Germinal center (tissue), 1 donor: ENCODE results near the gene USP17L17.
"Not testable (repeated sequence)": the region's sequence is repeated elsewhere in the genome, so short reads cannot be mapped to it uniquely, and the experiment has no call there.

Experiments
- DNase-seq: peaks from one replicate; pipeline ENCODE4 v3.0.0; 2012; ENCODE audit warnings: mixed read lengths, low spot score

USP17L17 gene, protein sequence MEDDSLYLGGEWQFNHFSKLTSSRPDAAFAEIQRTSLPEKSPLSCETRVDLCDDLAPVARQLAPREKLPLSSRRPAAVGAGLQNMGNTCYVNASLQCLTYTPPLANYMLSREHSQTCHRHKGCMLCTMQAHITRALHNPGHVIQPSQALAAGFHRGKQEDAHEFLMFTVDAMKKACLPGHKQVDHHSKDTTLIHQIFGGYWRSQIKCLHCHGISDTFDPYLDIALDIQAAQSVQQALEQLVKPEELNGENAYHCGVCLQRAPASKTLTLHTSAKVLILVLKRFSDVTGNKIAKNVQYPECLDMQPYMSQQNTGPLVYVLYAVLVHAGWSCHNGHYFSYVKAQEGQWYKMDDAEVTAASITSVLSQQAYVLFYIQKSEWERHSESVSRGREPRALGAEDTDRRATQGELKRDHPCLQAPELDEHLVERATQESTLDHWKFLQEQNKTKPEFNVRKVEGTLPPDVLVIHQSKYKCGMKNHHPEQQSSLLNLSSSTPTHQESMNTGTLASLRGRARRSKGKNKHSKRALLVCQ

DNA sequence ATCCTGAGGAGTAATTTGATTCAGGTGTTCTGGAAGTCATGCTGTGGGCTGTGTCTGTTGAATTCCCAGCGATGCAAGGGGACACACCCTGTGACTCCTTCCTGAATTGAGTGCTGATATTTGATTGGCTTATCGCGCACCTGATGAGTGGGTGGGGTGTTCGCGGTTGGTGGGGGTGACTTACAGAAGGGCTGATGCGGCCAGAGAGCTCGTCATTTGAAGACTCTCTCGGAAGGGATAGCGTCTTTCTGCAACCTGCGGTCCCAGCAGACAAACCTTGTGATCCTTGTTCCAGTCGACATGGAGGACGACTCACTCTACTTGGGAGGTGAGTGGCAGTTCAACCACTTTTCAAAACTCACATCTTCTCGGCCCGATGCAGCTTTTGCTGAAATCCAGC lies at the start of gene USP17L17:
Gene USP17L17, plus strand, starts transcription at position 301 of the 400 bp plus-strand sequence. Its CDS starts 0 bp downstream, at position 301.
- not testable (repeated sequence) for DNase-seq

DNA sequence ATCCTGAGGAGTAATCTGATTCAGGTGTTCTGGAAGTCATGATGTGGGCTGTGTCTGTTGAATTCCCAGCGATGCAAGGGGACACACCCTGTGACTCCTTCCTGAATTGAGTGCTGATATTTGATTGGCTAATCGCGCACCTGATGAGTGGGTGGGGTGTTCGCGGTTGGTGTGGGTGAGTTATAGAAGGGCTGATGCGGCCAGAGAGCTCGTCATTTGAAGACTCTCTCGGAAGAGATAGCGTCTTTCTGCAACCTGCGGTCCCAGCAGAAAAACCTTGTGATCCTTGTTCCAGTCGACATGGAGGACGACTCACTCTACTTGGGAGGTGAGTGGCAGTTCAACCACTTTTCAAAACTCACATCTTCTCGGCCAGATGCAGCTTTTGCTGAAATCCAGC lies 33.3 kb upstream of the USP17L17 start, which contains the start of gene USP17L10:
Gene USP17L10, plus strand, starts transcription at position 301 of the 400 bp plus-strand sequence. Its CDS starts 0 bp downstream, at position 301.
- DNase-seq, result not testable (repeated sequence)

DNA sequence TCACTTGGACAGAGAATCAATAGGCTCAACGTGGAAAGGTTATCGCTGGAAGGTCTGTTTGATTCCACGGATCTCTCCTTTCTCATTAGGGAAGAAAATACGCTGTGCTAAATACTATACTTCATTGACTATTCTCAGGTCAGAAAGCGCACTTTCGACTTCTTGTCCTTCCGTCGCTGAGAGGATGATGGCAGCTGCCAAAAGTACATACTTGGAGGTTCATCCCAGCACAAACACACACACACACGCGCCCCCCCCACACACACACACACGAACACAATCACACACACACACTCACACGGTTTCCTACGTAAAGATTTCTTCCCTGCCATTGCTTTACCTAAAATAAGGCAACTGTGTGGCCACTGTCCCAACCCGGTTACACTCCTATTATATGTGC lies 29.0 kb upstream of the USP17L17 start:
- not testable (repeated sequence) for DNase-seq

DNA sequence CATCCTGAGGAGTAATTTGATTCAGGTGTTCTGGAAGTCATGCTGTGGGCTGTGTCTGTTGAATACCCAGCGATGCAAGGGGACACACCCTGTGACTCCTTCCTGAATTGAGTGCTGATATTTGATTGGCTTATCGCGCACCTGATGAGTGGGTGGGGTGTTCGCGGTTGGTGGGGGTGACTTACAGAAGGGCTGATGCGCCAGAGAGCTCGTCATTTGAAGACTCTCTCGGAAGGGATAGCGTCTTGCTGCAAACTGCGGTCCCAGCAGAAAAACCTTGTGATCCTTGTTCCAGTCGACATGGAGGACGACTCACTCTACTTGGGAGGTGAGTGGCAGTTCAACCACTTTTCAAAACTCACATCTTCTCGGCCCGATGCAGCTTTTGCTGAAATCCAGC lies 28.6 kb upstream of the USP17L17 start, which contains the start of gene USP17L11:
Gene USP17L11, plus strand, starts transcription at position 301 of the 400 bp plus-strand sequence. Its CDS starts 0 bp downstream, at position 301.
- not testable (repeated sequence) for DNase-seq

DNA sequence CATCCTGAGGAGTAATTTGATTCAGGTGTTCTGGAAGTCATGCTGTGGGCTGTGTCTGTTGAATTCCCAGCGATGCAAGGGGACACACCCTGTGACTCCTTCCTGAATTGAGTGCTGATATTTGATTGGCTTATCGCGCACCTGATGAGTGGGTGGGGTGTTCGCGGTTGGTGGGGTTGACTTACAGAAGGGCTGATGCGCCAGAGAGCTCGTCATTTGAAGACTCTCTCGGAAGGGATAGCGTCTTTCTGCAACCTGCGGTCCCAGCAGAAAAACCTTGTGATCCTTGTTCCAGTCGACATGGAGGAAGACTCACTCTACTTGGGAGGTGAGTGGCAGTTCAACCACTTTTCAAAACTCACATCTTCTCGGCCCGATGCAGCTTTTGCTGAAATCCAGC lies 23.8 kb upstream of the USP17L17 start, which contains the start of gene USP17L12:
Gene USP17L12, plus strand, starts transcription at position 301 of the 400 bp plus-strand sequence. Its CDS starts 0 bp downstream, at position 301.
- DNase-seq, result not testable (repeated sequence)

DNA sequence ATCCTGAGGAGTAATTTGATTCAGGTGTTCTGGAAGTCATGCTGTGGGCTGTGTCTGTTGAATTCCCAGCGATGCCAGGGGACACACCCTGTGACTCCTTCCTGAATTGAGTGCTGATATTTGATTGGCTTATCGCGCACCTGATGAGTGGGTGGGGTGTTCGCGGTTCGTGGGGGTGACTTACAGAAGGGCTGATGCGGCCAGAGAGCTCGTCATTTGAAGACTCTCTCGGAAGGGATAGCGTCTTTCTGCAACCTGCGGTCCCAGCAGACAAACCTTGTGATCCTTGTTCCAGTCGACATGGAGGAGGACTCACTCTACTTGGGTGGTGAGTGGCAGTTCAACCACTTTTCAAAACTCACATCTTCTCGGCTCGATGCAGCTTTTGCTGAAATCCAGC lies 19.1 kb upstream of the USP17L17 start, which contains the start of gene USP17L13:
Gene USP17L13, plus strand, starts transcription at position 301 of the 400 bp plus-strand sequence. Its CDS starts 0 bp downstream, at position 301.
- not testable (repeated sequence) for DNase-seq

DNA sequence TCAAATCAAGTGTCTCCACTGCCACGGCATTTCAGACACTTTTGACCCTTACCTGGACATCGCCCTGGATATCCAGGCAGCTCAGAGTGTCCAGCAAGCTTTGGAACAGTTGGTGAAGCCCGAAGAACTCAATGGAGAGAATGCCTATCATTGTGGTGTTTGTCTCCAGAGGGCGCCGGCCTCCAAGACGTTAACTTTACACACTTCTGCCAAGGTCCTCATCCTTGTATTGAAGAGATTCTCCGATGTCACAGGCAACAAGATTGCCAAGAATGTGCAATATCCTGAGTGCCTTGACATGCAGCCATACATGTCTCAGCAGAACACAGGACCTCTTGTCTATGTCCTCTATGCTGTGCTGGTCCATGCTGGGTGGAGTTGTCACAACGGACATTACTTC lies 13.4 kb upstream of the USP17L17 start:
- not testable (repeated sequence) for DNase-seq

DNA sequence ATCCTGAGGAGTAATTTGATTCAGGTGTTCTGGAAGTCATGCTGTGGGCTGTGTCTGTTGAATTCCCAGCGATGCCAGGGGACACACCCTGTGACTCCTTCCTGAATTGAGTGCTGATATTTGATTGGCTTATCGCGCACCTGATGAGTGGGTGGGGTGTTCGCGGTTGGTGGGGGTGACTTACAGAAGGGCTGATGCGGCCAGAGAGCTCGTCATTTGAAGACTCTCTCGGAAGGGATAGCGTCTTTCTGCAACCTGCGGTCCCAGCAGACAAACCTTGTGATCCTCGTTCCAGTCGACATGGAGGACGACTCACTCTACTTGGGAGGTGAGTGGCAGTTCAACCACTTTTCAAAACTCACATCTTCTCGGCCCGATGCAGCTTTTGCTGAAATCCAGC lies 9.6 kb upstream of the USP17L17 start, which contains the start of gene USP17L15:
Gene USP17L15, plus strand, starts transcription at position 301 of the 400 bp plus-strand sequence. Its CDS starts 0 bp downstream, at position 301.
- DNase-seq, result not testable (repeated sequence)

DNA sequence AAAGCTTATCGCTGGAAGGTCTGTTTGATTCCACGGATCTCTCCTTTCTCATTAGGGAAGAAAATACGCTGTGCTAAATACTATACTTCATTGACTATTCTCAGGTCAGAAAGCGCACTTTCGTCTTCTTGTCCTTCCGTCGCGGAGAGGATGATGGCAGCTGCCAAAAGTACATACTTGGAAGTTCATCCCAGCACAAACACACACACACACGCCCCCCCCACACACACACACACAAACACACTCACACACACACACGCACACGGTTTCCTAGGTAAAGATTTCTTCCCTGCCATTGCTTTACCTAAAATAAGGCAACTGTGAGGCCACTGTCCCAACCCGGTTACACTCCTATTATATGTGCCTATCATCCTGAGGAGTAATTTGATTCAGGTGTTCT lies 5.2 kb upstream of the USP17L17 start:
- not testable (repeated sequence) for DNase-seq

DNA sequence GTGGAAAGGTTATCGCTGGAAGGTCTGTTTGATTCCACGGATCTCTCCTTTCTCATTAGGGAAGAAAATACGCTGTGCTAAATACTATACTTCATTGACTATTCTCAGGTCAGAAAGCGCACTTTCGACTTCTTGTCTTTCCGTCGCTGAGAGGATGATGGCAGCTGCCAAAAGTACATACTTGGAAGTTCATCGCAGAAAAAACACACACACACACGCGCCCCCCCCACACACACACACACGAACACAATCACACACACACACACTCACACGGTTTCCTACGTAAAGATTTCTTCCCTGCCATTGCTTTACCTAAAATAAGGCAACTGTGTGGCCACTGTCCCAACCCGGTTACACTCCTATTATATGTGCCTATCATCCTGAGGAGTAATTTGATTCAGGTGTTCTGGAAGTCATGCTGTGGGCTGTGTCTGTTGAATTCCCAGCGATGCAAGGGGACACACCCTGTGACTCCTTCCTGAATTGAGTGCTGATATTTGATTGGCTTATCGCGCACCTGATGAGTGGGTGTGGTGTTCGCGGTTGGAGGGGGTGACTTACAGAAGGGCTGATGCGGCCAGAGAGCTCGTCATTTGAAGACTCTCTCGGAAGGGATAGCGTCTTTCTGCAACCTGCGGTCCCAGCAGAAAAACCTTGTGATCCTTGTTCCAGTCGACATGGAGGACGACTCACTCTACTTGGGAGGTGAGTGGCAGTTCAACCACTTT lies 4.4 kb downstream of the USP17L17 start, which contains the start of gene USP17L18:
Gene USP17L18, plus strand, starts transcription at position 678 of the 728 bp plus-strand sequence. Its CDS starts 0 bp downstream, at position 678.
- DNase-seq, result not testable (repeated sequence)

DNA sequence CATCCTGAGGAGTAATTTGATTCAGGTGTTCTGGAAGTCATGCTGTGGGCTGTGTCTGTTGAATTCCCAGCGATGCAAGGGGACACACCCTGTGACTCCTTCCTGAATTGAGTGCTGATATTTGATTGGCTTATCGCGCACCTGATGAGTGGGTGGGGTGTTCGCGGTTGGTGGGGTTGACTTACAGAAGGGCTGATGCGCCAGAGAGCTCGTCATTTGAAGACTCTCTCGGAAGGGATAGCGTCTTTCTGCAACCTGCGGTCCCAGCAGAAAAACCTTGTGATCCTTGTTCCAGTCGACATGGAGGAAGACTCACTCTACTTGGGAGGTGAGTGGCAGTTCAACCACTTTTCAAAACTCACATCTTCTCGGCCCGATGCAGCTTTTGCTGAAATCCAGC lies 9.4 kb downstream of the USP17L17 start, which contains the start of gene USP17L19:
Gene USP17L19, plus strand, starts transcription at position 301 of the 400 bp plus-strand sequence. Its CDS starts 0 bp downstream, at position 301.
- not testable (repeated sequence) for DNase-seq

DNA sequence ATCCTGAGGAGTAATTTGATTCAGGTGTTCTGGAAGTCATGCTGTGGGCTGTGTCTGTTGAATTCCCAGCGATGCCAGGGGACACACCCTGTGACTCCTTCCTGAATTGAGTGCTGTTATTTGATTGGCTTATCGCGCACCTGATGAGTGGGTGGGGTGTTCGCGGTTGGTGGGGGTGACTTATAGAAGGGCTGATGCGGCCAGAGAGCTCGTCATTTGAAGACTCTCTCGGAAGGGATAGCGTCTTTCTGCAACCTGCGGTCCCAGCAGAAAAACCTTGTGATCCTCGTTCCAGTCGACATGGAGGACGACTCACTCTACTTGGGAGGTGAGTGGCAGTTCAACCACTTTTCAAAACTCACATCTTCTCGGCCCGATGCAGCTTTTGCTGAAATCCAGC lies 14.1 kb downstream of the USP17L17 start, which contains the start of gene USP17L20:
Gene USP17L20, plus strand, starts transcription at position 301 of the 400 bp plus-strand sequence. Its CDS starts 0 bp downstream, at position 301.
- not testable (repeated sequence) for DNase-seq

DNA sequence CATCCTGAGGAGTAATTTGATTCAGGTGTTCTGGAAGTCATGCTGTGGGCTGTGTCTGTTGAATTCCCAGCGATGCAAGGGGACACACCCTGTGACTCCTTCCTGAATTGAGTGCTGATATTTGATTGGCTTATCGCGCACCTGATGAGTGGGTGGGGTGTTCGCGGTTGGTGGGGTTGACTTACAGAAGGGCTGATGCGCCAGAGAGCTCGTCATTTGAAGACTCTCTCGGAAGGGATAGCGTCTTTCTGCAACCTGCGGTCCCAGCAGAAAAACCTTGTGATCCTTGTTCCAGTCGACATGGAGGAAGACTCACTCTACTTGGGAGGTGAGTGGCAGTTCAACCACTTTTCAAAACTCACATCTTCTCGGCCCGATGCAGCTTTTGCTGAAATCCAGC lies 18.9 kb downstream of the USP17L17 start, which contains the start of gene USP17L21:
Gene USP17L21, plus strand, starts transcription at position 301 of the 400 bp plus-strand sequence. Its CDS starts 0 bp downstream, at position 301.
- DNase-seq, result not testable (repeated sequence)

DNA sequence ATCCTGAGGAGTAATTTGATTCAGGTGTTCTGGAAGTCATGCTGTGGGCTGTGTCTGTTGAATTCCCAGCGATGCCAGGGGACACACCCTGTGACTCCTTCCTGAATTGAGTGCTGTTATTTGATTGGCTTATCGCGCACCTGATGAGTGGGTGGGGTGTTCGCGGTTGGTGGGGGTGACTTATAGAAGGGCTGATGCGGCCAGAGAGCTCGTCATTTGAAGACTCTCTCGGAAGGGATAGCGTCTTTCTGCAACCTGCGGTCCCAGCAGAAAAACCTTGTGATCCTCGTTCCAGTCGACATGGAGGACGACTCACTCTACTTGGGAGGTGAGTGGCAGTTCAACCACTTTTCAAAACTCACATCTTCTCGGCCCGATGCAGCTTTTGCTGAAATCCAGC lies 23.6 kb downstream of the USP17L17 start, which contains the start of gene USP17L22:
Gene USP17L22, plus strand, starts transcription at position 301 of the 400 bp plus-strand sequence. Its CDS starts 0 bp downstream, at position 301.
- DNase-seq, result not testable (repeated sequence)

DNA sequence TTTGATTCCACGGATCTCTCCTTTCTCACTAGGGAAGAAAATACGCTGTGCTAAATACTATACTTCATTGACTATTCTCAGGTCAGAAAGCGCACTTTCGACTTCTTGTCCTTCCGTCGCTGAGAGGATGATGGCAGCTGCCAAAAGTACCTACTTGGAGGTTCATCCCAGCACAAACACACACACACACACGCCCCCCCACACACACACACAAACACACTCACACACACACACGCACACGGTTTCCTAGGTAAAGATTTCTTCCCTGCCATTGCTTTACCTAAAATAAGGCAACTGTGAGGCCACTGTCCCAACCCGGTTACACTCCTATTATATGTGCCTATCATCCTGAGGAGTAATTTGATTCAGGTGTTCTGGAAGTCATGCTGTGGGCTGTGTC lies 28.0 kb downstream of the USP17L17 start:
- not testable (repeated sequence) for DNase-seq
